IMR-90 (cell line): ENCODE results near the gene PRKAR1B. TPM values are rescaled to one million over a fixed set of nuclear protein-coding genes. Genes with fewer than 3 reads are reported as not detected.

Source experiments
- ATAC-seq: fragments of 200-7000 bp; cut with Tn5 transposase; 2 replicates; pipeline ENCODE4 v1.9.1; 2020; ENCODE audit warnings: low read depth, mild to moderate bottlenecking, moderate library complexity
- BruUV-seq: library from RNA; stranded (reverse); fragments of 400-500 nt; replicated peaks from 2 replicates; lab custom pipeline; 2021; lab: Mats Ljungman, UMichigan
- CTCF ChIA-PET: fragments of 300-600 bp; formaldehyde crosslinking; extraction: SDS; loops from one replicate; lab custom pipeline; 2021; ENCODE audit warnings: antibody characterized with exemption; lab: Yijun Ruan, JAX
- POLR2A ChIA-PET: fragments of 300-600 bp; sonication (Branson Sonifier 250); formaldehyde crosslinking; loops from one replicate; lab custom pipeline; 2022; ENCODE audit warnings: antibody characterized with exemption; ENCODE audit not compliant: unreplicated experiment; lab: Charles Lee
- DNase-seq: peaks from one replicate; pipeline ENCODE4 v3.0.0; 2013
- H2AFZ ChIP-seq: replicated peaks from 2 replicates; pipeline ENCODE3; 2013; ENCODE audit warnings: low read length, mild to moderate bottlenecking; ENCODE audit not compliant: poor library complexity
- H2AK5ac ChIP-seq: 2 replicates; pipeline ENCODE4 v1.6.1; 2013; ENCODE audit warnings: low read depth, low read length, inconsistent platforms
- H2AK9ac ChIP-seq: replicated peaks from 2 replicates; pipeline ENCODE3; 2013; ENCODE audit warnings: mild to moderate bottlenecking, low read depth, low read length, moderate library complexity; ENCODE audit not compliant: poor library complexity
- H2BK120ac ChIP-seq: 2 replicates; pipeline ENCODE4 v1.6.1; 2013; ENCODE audit warnings: low read depth, low read length, inconsistent platforms
- H2BK15ac ChIP-seq: 3 replicates; pipeline ENCODE4 v1.6.1; 2013; ENCODE audit warnings: low read depth, low read length, inconsistent platforms
- H2BK20ac ChIP-seq: 2 replicates; pipeline ENCODE4 v1.6.1; 2013; ENCODE audit warnings: low read depth, mild to moderate bottlenecking, inconsistent platforms, low read length, moderate library complexity
- H2BK5ac ChIP-seq: 2 replicates; pipeline ENCODE4 v1.6.1; 2013; ENCODE audit warnings: mild to moderate bottlenecking, low read depth, low read length, inconsistent platforms; ENCODE audit not compliant: poor library complexity, severe bottlenecking
- H3K14ac ChIP-seq: replicated peaks from 2 replicates; pipeline ENCODE4 v1.6.1; 2013; ENCODE audit warnings: low read depth, low read length, inconsistent platforms
- H3K18ac ChIP-seq: 2 replicates; pipeline ENCODE4 v1.6.1; 2013; ENCODE audit warnings: low read depth, low read length, control low read depth
- H3K23ac ChIP-seq: 2 replicates; pipeline ENCODE4 v1.6.1; 2013; ENCODE audit warnings: low read depth, low read length, inconsistent platforms
- H3K27ac ChIP-seq: 2 replicates; pipeline ENCODE4 v1.5.1; 2013; ENCODE audit warnings: mild to moderate bottlenecking, control low read depth, low read length; ENCODE audit not compliant: insufficient read depth
- H3K27me3 ChIP-seq: 2 replicates; pipeline ENCODE4 v1.6.1; 2013; ENCODE audit warnings: low read length; ENCODE audit not compliant: control insufficient read depth, insufficient read depth
- H3K36me3 ChIP-seq: 2 replicates; pipeline ENCODE4 v1.6.1; 2013; ENCODE audit warnings: low read length, mixed read lengths; ENCODE audit not compliant: control insufficient read depth, insufficient read depth
- H3K4ac ChIP-seq: 2 replicates; pipeline ENCODE4 v1.6.1; 2013; ENCODE audit warnings: low read depth, low read length, inconsistent platforms
- H3K4me1 ChIP-seq: 2 replicates; pipeline ENCODE4 v1.6.1; 2013; ENCODE audit warnings: low read length, mixed read lengths; ENCODE audit not compliant: control insufficient read depth, insufficient read depth
- H3K4me2 ChIP-seq: 2 replicates; pipeline ENCODE4 v1.6.1; 2013; ENCODE audit warnings: low read depth, mild to moderate bottlenecking, control low read depth, low read length, moderate library complexity
- H3K4me3 ChIP-seq: 2 replicates; pipeline ENCODE4 v1.5.1; 2013; ENCODE audit warnings: low read depth, mild to moderate bottlenecking, control low read depth, low read length, moderate library complexity; ENCODE audit not compliant: insufficient read depth
- H3K56ac ChIP-seq: 2 replicates; pipeline ENCODE4 v1.6.1; 2013; ENCODE audit warnings: low read length, inconsistent platforms; ENCODE audit not compliant: insufficient read depth; ENCODE audit errors: extremely low read depth
- H3K79me1 ChIP-seq, 2 experiments: 2 replicates each; pipeline ENCODE4 v1.6.1; 2013; ENCODE audit warnings: low read length in 2 of 2, inconsistent platforms in 1 of 2, low read depth in 1 of 2
- H3K9ac ChIP-seq: 2 replicates; pipeline ENCODE4 v1.6.1; 2013; ENCODE audit warnings: low read depth, low read length, control low read depth
- H3K9me1 ChIP-seq: 2 replicates; pipeline ENCODE4 v1.6.1; 2013; ENCODE audit warnings: low read length, inconsistent platforms; ENCODE audit not compliant: insufficient read depth
- H3K9me3 ChIP-seq: 2 replicates; pipeline ENCODE4 v1.6.1; 2013; ENCODE audit warnings: low read length; ENCODE audit not compliant: control insufficient read depth, insufficient read depth
- H4K20me1 ChIP-seq: 2 replicates; pipeline ENCODE4 v1.6.1; 2013; ENCODE audit warnings: low read length, inconsistent platforms; ENCODE audit not compliant: insufficient read depth
- H4K5ac ChIP-seq: 2 replicates; pipeline ENCODE4 v1.6.1; 2013; ENCODE audit warnings: mild to moderate bottlenecking, low read depth, low read length, control low read depth
- H4K8ac ChIP-seq, 2 experiments: 2 replicates each; pipeline ENCODE4 v1.6.1; 2013; ENCODE audit warnings: low read depth in 2 of 2, low read length in 2 of 2, control low read depth in 1 of 2, inconsistent platforms in 1 of 2
- H4K91ac ChIP-seq: 2 replicates; pipeline ENCODE4 v1.6.1; 2013; ENCODE audit warnings: low read depth, low read length, inconsistent platforms; ENCODE audit not compliant: insufficient read depth
- BHLHE40 ChIP-seq: fragments of 150-350 bp; IDR thresholded peaks from 2 replicates; pipeline ENCODE4 v1.6.1; 2016; ENCODE audit warnings: mild to moderate bottlenecking, low read depth, low read length
- ELK1 ChIP-seq: fragments of 150-350 bp; IDR thresholded peaks from 2 replicates; pipeline ENCODE4 v1.6.1; 2016; ENCODE audit warnings: low read depth, mild to moderate bottlenecking, low read length, moderate library complexity, borderline replicate concordance
- MXI1 ChIP-seq: IDR thresholded peaks from 2 replicates; pipeline ENCODE4 v1.6.1; 2012; ENCODE audit warnings: low read depth, mild to moderate bottlenecking, low read length, moderate library complexity, borderline replicate concordance
- WGBS, 2 experiments: methylation state at CpG; one replicate each; pipeline versions ENCODE4 v1.1.5 to v1.1.7; 2013; ENCODE audit warnings: missing lambda C conversion rate in 2 of 2; ENCODE audit not compliant: insufficient read length in 1 of 2; ENCODE audit errors: extremely low coverage in 2 of 2; 5-methylcytosine and 5-hydroxymethylcytosine counted together
- dilution Hi-C: fragments of 300-500 bp; cut with HindIII; formaldehyde crosslinking; loops from one replicate; pipeline ENCODE4 v1.14.3; 2018; ENCODE audit warnings: low sequenced_read_pairs; ENCODE audit not compliant: unreplicated experiment
- in situ Hi-C: fragments of 300-500 bp; cut with MboI; formaldehyde crosslinking; loops from 3 replicates; pipeline ENCODE4 v1.14.3; 2019; ENCODE audit warnings: low sequenced_read_pairs, inconsistent platforms, mixed read lengths
- intact Hi-C: fragments of 100-400 bp; cut with micrococcal nuclease; formaldehyde crosslinking; loops from 2 replicates; pipeline ENCODE4 v1.10.0; 2022
- polyA plus RNA-seq, 3 experiments: library from polyadenylated mRNA; depleted of rRNA; stranded (reverse); fragments of >200 nt; gene quantifications; 2 replicates each; pipeline ENCODE4 v1.2.3, GENCODE V29; 2012; ENCODE audit warnings: low replicate concordance in 1 of 3
- total RNA-seq: library from RNA; depleted of rRNA; stranded (reverse); fragments of >200 nt; gene quantifications from 2 replicates; pipeline ENCODE4 v1.2.3, GENCODE V29; 2012

The PRKAR1B gene
- total and polyA plus RNA-seq, 2 of the 4 experiments (the other 2 are of a cell fraction) = 15.2 to 20.2 TPM

- BruUV-seq = no TSS peak
- ATAC-seq (no peak), DNase-seq (peak; percentile 19)
- Histone ChIP-seq H3K18ac (no peak overlapping the region), H3K9ac (no peak overlapping the region), H3K36me3 (no peaks in the 10 kb centered on the region), H3K4me1 (0 out of 2 replicates have a peak, but pooled peaks cover 3% of the 10 kb centered on the region), H4K91ac (no peak overlapping the region; the same call in 1 of the 2 replicates), H3K14ac (no peak overlapping the region), H3K4ac (no peak overlapping the region), H3K27ac (no peak overlapping the region), H4K20me1 (no peaks in the 10 kb centered on the region), H4K5ac (no peak overlapping the region), H4K8ac (0 out of 4 replicates have a peak overlapping the region, but pooled peaks have one; percentile 19 to 41), H2AK5ac (no peak overlapping the region), H2BK15ac (no peak overlapping the region), H3K4me2 (no peak overlapping the region), H2BK120ac (no peak overlapping the region), H3K4me3 (no peak overlapping the region), H3K9me1 (no peaks in the 10 kb centered on the region), H3K56ac (no peak overlapping the region), H2AFZ (peak overlapping the region; percentile 40), H3K27me3 (no peaks in the 10 kb centered on the region; the same call in 1 of the 2 replicates), H2AK9ac (no peak overlapping the region), H3K23ac (no peak overlapping the region), H2BK20ac (no peak overlapping the region), H3K9me3 (no peaks in the 10 kb centered on the region), H2BK5ac (no peak overlapping the region), H3K79me1 (no peaks in the 10 kb centered on the region)
- ChIA-PET CTCF (no interaction called here), POLR2A (no interaction called here)
- in situ Hi-C loops = no loop called here
- dilution Hi-C loops = no loop called here
- intact Hi-C loops = no loop called here
- WGBS, 2 experiments = no CpG with 5 or more reads among the region's 39 CpGs
- TF ChIP-seq MXI1 = no peak
- no peak for TF ChIP-seq ELK1
- peak; percentile 54; the same call in 1 of the 2 replicates for TF ChIP-seq BHLHE40
These were observed 125.3 kb downstream of the PRKAR1B start for GRCh38 chr7:601595-602340.
